Activated T-cell treated with anti-CD3 and anti-CD28 coated beads, Interleukin-2, amount 50 U/mL, for 48 hours (primary cell): Measurements from ENCODE around the gene WDR89.
"Not testable (repeated sequence)": the region's sequence is repeated elsewhere in the genome, so short reads cannot be mapped to it uniquely, and the experiment has no call there.

ENCODE experiments used
- DNase-seq, 2 experiments: peaks; one replicate each; pipeline ENCODE4 v3.0.0-alpha.2; 2020

Gene WDR89

DNA sequence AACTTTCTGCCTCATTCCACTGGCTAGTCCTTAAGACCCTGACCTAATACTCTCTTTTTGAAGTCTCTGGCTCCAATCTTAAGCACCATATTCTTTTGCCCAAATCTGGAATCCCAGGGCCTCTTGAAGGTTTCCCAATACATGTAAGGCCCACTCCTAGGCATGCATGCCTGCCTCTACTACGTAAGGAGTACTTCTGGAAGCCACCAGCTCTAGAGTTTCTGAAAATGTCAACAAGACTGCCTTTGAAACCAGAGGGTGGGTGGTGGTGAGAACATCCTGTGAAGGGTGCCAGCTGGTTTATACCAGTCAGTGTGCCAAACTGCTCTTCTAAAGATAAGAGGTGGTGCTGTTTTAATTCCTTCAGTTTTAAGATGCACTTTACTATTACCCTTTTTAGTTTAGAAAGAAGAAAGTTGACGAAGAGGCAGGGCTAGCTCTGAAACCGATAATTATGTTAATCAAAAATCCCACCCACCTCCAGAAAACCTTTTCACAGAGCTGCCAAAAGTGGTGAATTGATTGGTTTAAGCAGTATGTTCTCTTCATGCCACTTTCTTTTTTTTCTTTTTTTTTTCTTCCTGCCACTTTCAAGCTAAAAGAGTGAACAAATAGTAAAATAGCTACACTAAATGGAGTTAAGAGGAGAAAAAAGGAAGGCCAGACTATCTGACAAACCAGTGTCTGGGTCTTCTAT is 8.7 kb upstream of the WDR89 start:
- DNase-seq = peak; percentile 46 to 51

DNA sequence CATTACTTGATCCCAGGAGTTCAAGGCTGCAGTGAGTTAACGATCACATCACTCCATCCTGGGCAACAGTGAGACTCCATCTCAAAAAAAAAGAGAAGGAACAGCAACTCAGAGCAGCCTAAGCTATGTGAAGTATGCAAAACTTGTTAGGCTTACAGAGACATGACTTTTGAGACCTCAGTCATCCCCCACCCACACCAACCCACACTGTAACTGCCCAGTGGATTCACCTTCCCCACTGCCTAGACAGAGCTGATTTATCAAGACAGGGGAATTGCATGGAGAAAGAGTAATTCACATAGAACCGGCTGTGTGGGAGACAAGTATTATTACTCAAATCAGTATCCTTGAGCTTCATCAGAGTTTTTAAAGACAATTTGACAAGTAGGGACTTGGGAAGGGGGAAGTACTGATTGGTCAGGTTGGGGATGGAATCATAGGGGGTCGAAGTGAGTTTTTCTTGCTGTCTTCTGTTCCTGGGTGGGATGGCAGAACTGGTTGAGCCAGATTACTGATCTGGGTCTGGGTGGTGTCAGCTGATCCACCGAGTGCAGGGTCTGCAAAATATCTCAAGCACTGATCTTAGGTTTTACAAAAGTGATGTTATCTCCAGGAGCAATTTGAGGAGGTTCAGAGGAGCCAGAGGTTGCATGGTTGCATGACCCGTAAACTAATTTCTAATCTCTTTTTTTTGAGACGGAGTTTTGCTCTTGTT is 6.2 kb upstream of the WDR89 start:
- no peak for DNase-seq

- no peak for DNase-seq
Measured at GRCh38 chr14:63644741-63645140, 3.1 kb upstream of the WDR89 start.

DNA sequence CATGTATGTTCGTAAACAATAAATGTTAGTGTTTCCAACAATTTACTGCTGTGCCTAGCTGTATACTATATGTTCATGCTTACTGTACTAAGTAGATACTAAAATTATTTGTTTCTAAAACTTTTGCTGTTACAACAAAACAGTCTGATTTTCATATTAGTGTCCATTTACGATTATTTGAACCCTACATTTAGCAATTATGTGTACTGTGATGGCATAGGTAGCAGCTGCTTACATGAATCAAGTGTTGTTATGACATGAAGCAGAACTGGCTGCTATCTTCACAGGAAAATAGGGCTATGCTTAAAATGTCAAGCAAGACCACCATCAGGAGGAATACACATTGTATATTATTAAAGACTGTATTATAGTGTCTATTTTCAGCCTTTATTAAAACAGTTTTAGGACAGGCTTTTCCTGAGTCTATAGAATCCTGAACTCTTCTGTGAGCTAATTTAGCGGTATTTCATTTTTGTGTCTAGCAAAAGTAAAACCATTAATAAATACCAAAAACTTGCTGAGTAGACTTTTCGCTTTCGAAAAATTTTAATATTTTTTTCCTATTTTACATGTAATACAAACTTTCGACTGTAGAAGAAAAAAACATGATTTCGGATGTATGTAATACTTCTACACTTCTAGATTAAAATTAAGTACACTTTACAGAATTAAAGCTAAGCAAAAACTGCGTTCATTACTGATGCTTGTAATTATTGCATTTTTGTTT is 1.1 kb upstream of the WDR89 start:
- no peak for DNase-seq

- peak; percentile 77 to 80 for DNase-seq
Measured at GRCh38 chr14:63642229-63642611, 549 bp upstream of the WDR89 start.

GRCh38 chr14:63638493-63638892 is 3.2 kb downstream of the WDR89 start:
- DNase-seq = no peak

DNA sequence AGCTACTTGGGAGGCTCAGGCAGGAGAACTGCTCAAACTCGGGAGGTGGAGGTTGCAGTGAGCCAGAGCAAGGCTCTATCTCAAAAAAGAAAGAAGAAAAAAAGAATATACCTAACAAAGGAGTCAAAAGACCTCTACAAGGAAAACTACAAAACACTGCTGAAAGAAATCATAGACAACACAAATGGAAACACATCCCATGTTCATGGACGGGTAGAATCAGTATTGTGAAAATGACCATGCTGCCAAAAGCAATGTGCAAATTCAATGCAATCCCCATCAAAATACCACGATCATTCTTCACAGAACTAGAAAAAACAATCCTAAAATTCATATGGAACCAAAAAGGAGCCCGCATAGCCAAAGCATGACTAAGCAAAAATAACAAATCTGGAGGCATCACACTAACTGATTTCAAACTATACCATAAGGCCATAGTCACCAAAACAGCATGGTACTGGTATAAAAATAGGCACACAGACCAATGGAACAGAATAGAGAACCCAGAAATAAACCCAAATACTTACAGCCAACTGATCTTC is 5.5 kb downstream of the WDR89 start:
- DNase-seq = not testable (repeated sequence)

- no peak for DNase-seq
Measured at GRCh38 chr14:63633801-63634200, 7.9 kb downstream of the WDR89 start.

DNA sequence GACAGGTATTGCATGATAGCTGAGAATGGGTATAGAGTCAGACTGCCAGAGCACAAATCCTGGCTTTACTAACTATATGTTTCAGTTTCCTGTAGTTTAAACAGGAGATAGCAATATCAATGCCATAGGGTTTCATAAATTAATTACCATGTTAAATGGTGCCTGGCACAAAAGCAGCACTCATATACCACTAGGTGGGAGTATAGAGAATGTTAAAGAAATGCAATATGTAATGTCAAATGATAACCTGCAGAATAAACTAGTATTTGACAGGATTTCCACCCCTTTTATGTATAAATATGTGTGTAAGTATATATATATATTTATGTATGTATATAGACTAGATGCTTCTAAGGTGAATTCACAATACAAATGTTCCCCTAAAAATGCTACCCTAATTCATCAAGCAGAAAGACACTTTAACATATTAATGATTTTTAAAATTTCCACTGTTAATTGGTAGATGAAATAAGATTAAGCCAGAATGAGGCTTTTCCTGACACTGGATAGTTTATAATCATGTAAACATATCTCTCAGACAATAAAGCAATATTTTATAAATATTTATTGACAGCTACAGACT is 8.6 kb downstream of the WDR89 start:
- DNase-seq = no peak

GRCh38 chr14:63624701-63625100 is 17.0 kb downstream of the WDR89 start:
- no peak for DNase-seq

GRCh38 chr14:63624203-63624602 is 17.5 kb downstream of the WDR89 start:
- DNase-seq = no peak

DNA sequence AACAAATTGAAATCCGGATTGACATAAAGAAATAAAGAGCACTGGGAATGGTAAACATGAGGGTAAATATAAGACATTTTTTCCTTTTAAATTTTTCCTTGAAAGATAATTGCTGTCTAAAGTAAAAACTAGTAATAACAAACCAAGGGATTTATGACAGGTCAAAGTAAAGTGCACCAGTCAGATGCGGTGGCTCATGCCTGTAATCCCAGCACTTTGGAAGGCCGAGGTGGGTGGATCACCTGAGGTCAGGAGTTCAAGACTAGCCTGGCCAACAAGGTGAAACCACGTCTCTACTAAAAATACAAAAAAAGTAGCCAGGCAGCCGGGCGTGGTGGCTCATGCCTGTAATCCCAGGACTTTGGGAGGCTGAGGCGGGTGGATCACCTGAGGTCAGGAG is 19.7 kb downstream of the WDR89 start:
- not testable (repeated sequence) for DNase-seq

GRCh38 chr14:63616015-63616414 is 25.7 kb downstream of the WDR89 start:
- no peak for DNase-seq

GRCh38 chr14:63614679-63615363 is 26.9 kb downstream of the WDR89 start:
- DNase-seq = no peak

DNA sequence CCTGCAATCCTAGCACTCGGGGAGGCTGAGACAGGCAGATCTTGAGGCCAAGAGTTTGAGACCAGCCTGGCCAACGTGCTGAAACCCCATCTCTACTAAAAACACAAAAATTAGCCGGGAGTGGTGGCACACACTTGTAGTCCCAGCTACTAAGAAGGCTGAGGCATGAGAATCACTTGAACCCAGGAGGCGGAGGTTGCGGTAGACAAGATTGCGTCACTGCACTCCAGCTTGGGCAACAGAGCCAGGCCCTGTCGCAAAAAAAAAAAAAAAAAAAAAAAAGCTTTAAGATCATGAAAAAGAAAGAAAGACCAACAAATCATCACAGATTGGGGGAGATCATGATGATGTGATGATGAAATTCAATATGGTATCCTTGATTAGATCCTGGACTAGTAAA is 30.6 kb downstream of the WDR89 start:
- DNase-seq = no peak

DNA sequence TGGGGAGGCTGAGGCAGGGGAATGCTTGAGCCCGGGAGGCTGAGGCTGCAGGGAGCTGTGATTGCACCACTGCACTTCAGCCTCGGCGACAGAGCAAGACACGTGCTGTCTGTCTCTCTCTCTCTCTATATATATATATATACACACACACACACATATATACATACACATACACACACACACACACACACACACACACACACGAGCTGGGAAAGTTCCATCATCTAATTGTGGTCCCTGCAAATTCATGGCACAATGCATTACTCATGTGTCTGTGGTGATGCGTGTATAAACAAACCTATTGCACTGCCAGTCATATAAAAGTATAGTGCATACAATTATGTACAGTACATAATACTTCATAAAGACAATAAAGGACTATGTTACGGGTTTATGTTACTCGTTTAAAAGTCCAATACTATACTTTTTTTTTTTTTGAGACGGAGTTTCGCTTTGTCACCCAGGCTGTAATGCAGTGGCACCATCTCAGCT is 36.6 kb downstream of the WDR89 start:
- DNase-seq = no peak

DNA sequence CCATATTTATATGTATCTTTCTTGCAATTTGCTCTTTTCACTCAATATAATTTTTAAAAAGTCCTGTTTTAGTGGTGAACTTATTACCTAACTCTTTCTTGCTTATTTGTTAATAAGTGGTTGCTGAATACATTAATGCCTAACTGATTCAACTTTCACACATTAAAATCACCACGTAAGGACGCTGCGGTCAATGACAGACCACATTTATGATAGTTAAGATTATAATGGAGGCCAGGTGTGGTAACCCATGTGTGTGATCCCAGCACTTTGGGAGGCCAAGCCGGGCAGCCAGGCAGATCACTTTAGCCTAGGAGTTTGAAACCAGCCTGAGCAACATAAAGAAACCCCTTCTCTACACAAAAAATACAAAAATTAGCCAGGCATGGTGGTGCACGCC is 37.0 kb downstream of the WDR89 start:
- no peak for DNase-seq

DNA sequence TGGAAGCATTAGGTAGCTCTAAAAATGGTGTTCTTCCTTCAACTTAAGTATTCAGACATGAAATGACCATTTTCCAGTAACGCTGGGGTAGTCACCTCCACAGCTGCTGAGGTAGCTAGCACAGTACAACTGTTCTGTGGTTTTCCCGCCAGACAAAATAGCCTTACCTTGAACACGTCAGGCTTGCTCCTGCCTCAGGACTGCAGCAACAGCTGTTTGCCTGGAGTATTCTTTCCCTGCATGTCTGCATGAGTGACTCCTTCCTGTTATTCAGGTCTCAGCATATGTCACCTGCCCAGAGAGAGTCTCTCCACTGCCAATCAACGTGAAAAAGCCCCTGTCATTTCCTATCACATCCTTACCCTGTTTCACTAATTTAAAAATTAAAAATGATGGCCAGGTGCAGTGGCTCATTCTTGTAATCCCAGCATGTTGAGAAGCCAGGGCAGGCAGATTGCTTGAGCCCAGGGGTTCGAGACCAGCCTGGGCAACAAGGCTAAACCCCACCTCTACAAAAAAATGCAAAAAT is 37.9 kb downstream of the WDR89 start:
- no peak for DNase-seq

DNA sequence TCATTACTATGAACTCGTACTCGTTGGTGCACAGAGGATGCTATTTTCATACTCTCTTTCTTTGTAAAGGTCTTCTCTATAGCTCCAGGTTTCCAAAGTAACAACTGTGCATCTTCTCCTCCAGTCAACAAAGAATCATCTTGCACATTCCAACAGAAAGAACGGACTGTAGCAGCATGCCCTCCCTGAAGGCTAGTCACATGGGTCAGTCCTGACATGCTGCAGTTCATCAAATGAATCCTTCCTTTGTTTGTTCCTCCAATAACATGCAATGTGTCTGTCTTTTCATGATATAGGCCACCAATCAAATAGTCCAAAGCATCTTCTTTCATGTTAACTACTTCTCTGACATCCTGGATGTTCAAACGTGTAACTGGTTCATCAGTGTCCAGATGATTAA is 42.9 kb downstream of the WDR89 start:
- DNase-seq = no peak

DNA sequence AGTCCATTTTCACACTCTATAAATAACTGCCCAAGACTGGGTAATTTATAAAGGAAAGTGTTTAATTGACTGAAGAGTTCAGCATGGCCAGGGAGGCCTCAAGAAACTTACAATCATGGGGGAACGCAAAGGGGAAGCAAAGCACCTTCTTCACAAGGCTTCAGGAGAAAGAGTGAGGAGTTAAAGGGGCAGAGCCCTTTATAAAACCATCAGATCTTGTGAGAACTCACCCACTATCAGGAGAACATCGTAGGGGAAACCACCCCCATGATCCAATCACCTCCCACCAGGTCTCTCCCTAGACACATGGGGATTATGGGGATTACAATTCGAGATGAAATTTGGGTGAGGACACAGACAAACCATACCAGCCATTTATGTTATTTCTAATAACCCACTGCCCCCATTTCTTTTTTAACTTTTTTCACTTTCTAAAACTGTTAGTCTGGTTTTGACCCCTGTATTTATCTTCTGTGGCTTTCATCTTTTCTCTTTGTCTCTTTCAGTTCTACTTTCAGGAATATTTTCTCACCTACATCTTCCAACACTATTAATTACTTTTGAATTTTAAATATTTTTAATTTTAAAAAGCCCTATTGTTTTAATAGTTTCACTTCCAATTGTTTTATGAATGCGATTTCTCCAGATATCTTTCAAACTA is 44.5 kb downstream of the WDR89 start:
- DNase-seq = no peak

- no peak for DNase-seq
Measured at GRCh38 chr14:63594455-63595372, 47.0 kb downstream of the WDR89 start.
